ENCODE measurements around the gene EDNRB. TPM values are rescaled to one million over a fixed set of nuclear protein-coding genes. Genes with fewer than 3 reads are reported as not detected.
A peak's percentile ranks its signal among the peaks of the same experiment; 100 is the strongest.

Gene EDNRB
- total and polyA plus RNA-seq, 10 donors, result 4.3 to 58.4 (median 39.6) TPM

DNA sequence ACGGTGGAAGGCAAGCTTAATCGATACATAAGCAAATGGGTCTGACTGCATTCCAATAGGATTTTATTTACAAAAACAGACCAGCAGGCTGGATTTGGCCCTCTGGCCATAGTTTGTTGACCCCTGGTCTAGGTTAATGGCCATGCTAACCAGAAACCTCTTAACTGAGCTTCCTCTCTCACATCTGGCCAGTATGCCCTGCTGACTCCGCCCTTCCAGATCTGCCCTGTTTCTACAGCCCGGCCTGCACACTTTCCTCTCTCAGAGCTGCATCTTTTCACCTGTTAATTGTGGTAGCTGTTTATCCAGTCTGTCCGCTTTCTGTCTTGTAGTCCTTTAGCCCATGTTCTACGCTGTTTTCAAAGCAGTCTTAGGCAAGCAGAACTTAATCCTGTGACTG, 25.6 kb downstream of the EDNRB start:
- Histone ChIP-seq H3K36me3 (no peaks in the 10 kb centered on the region), H3K27ac (no peak overlapping the region), H3K4me3 (no peak overlapping the region), H3K9me3 (no peaks in the 10 kb centered on the region), H3K27me3 (replicated peaks in 1 of 7) (no peaks in the 10 kb centered on the region), H3K4me1 (peaks cover 0 to 8% (median 0%) of the 10 kb centered on the region in 6 donors)
- intact Hi-C loops (cut with DNase I; ENCODE audit: low total_unique reads), result no loop called here
- TF ChIP-seq POLR2AphosphoS5 (IDR thresholded peaks at IDR 0.05), result no peak
- no peak for TF ChIP-seq POLR2A (IDR thresholded peaks at IDR 0.05)
- TF ChIP-seq CTCF (IDR thresholded peaks at IDR 0.05 in 8 of 11, conservative IDR thresholded peaks at IDR 0.05 in 3 of 11), result no peak
- WGBS, 5 donors, result 85 to 93% (median 89%) methylated on average over 6 of the region's 6 CpGs
- no peak for DNase-seq

- DNase-seq, result no peak
- Histone ChIP-seq H3K9me3 (no peaks in the 10 kb centered on the region), H3K27ac (no peak overlapping the region), H3K27me3 (replicated peaks in 1 of 7) (no peaks in the 10 kb centered on the region), H3K4me1 (peaks cover 0 to 3% (median 0%) of the 10 kb centered on the region in 6 donors), H3K4me3 (no peak overlapping the region), H3K36me3 (no peaks in the 10 kb centered on the region)
- TF ChIP-seq POLR2AphosphoS5 (IDR thresholded peaks at IDR 0.05) (no peak), CTCF (IDR thresholded peaks at IDR 0.05 in 8 of 11, conservative IDR thresholded peaks at IDR 0.05 in 3 of 11) (no peak), POLR2A (IDR thresholded peaks at IDR 0.05) (no peak)
- intact Hi-C loops (cut with DNase I; ENCODE audit: low total_unique reads), result no loop called here
These were observed 26.1 kb downstream of the EDNRB start for GRCh38 chr13:77892491-77892890.

DNA sequence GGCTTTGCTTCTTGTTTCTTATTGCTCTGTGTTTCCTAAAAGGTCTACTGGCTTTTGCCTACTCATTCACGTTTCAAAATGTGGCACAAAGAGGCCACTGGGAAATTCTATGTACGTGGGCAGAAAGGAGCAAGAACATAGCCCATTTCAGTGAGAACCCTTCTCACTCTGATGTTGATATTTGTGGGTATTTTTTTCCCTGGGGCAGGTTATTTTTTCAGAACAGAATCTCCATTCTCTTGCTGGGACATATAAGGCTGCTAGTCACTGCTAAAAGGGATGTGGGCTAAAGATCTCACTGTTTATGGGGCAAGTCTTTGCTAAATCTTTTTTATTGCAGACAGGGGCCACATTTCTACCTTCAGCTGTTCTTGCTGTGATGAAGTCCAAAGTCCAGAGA, 27.1 kb downstream of the EDNRB start:
- no peaks in the 10 kb centered on the region for H3K36me3 ChIP-seq
- H3K27ac ChIP-seq, result peak overlapping the region in 2 of 8 donors; percentile 22 to 24
- WGBS, 5 donors, result 52 to 74% (median 62%) methylated on average over 2 of the region's 2 CpGs
- H3K27me3 ChIP-seq (replicated peaks in 1 of 7), result no peaks in the 10 kb centered on the region
- no peaks in the 10 kb centered on the region for H3K4me1 ChIP-seq
- H3K9me3 ChIP-seq, result no peaks in the 10 kb centered on the region
- intact Hi-C loops (cut with DNase I; ENCODE audit: low total_unique reads), result no loop called here
- H3K4me3 ChIP-seq, result no peak overlapping the region
- no peak for TF ChIP-seq CTCF (IDR thresholded peaks at IDR 0.05 in 8 of 11, conservative IDR thresholded peaks at IDR 0.05 in 3 of 11)
- no peak for DNase-seq

DNA sequence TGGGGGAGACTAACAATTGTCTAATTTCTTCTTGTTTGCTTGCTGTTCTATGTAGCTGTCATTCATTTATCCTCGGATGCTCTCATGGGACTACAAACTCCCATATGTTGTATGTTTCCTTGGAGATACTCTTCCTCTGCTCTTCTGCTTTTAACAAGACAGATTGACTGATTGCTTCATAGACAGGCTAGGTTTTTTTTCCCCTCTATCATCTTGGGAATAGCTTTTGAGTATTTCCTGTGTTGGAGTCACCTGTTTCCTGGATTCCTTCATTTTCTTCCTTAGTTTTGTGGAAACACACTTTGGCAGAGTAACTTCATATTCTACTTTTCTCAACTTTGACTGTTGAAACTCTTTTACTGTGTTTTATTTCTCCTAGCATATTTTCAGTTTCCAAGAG, 27.6 kb downstream of the EDNRB start:
- no peak for DNase-seq
- Histone ChIP-seq H3K4me3 (no peak overlapping the region), H3K27ac (peak overlapping the region in 2 of 8 donors; percentile 22 to 24), H3K9me3 (no peaks in the 10 kb centered on the region), H3K36me3 (no peaks in the 10 kb centered on the region), H3K4me1 (no peaks in the 10 kb centered on the region), H3K27me3 (replicated peaks in 1 of 7) (no peaks in the 10 kb centered on the region)
- WGBS, 5 donors, result 67 to 90% (median 75%) methylated on average over 1 of the region's 1 CpG
- intact Hi-C loops (cut with DNase I; ENCODE audit: low total_unique reads), result no loop called here
- no peak for TF ChIP-seq POLR2A (IDR thresholded peaks at IDR 0.05)
- no peak for TF ChIP-seq POLR2AphosphoS5 (IDR thresholded peaks at IDR 0.05)
- no peak for TF ChIP-seq CTCF (IDR thresholded peaks at IDR 0.05 in 8 of 11, conservative IDR thresholded peaks at IDR 0.05 in 3 of 11)

Measured in spleen (tissue), 11 donors.